M059J (cell line): Measurements from ENCODE around the gene RC3H1. TPM values are rescaled to one million over a fixed set of nuclear protein-coding genes. Genes with fewer than 3 reads are reported as not detected.
"Not testable (repeated sequence)": the region's sequence is repeated elsewhere in the genome, so short reads cannot be mapped to it uniquely, and the experiment has no call there.

Experiments
- DNase-seq: peaks from one replicate; pipeline ENCODE4 v3.0.0-alpha.2; 2012; ENCODE audit warnings: low read depth
- total RNA-seq: library from RNA; depleted of rRNA; stranded (reverse); fragments of >200 nt; shearing (Covaris generic); gene quantifications from 2 replicates; pipeline ENCODE4 v1.2.3, GENCODE V29; 2014; rRNA removed

RC3H1 gene
- total RNA-seq, result 10.3 and 13.1 TPM in 2 replicates

GRCh38 chr1:174022080-174022975 lies at the start of gene RC3H1:
Gene RC3H1, minus strand, starts transcription at chr1:174022357. Its CDS starts 29,372 bp downstream, at chr1:173992985.
- DNase-seq, result peak; percentile 85

- no peak for DNase-seq
Measured at GRCh38 chr1:174070614-174071013, 48.5 kb upstream of the RC3H1 start.

- DNase-seq, result peak; percentile 60
Measured at GRCh38 chr1:174068000-174068399, 45.8 kb upstream of the RC3H1 start.

GRCh38 chr1:174060090-174060489 lies 37.9 kb upstream of the RC3H1 start:
- DNase-seq, result peak; percentile 73

GRCh38 chr1:174058624-174059023 lies 36.5 kb upstream of the RC3H1 start:
- peak; percentile 26 for DNase-seq

- not testable (repeated sequence) for DNase-seq
Measured at GRCh38 chr1:174056609-174057008, 34.5 kb upstream of the RC3H1 start.

- DNase-seq, result not testable (repeated sequence)
Measured at GRCh38 chr1:174055797-174056196, 33.6 kb upstream of the RC3H1 start.

GRCh38 chr1:174053826-174054225 lies 31.7 kb upstream of the RC3H1 start:
- no peak for DNase-seq

- DNase-seq, result no peak
Measured at GRCh38 chr1:174052621-174053020, 30.5 kb upstream of the RC3H1 start.

- peak; percentile 53 for DNase-seq
Measured at GRCh38 chr1:174051956-174052355, 29.8 kb upstream of the RC3H1 start.

GRCh38 chr1:174049514-174049913 lies 27.4 kb upstream of the RC3H1 start:
- no peak for DNase-seq

- DNase-seq, result no peak
Measured at GRCh38 chr1:174044418-174045222, 22.5 kb upstream of the RC3H1 start.

- DNase-seq, result peak; percentile 42
Measured at GRCh38 chr1:174042509-174042908, 20.4 kb upstream of the RC3H1 start.

GRCh38 chr1:174041369-174041768 lies 19.2 kb upstream of the RC3H1 start:
- no peak for DNase-seq

- peak; percentile 92 for DNase-seq
Measured at GRCh38 chr1:174040387-174040786, 18.2 kb upstream of the RC3H1 start.

- DNase-seq, result no peak
Measured at GRCh38 chr1:174039027-174039426, 16.9 kb upstream of the RC3H1 start.

- DNase-seq, result no peak
Measured at GRCh38 chr1:174036798-174037197, 14.6 kb upstream of the RC3H1 start.

- DNase-seq, result no peak
Measured at GRCh38 chr1:174036204-174036603, 14.0 kb upstream of the RC3H1 start.

- DNase-seq, result peak; percentile 68
Measured at GRCh38 chr1:174032671-174033222, 10.6 kb upstream of the RC3H1 start.

GRCh38 chr1:174031099-174031498 lies 8.9 kb upstream of the RC3H1 start:
- DNase-seq, result no peak

- no peak for DNase-seq
Measured at GRCh38 chr1:174028495-174028894, 6.3 kb upstream of the RC3H1 start.

- DNase-seq, result peak; percentile 88
Measured at GRCh38 chr1:174023440-174023839, 1.3 kb upstream of the RC3H1 start.

- no peak for DNase-seq
Measured at GRCh38 chr1:174022976-174023277, 770 bp upstream of the RC3H1 start.
